ENCODE data around the gene OLIG2. TPM values are rescaled to one million over a fixed set of nuclear protein-coding genes. Genes with fewer than 3 reads are reported as not detected.

Gene OLIG2
- total and polyA plus RNA-seq, 7 donors, result not detected

GRCh38 chr21:32979598-32980268, 46.0 kb upstream of the OLIG2 start:
- Histone ChIP-seq H3K9me3 (no peaks in the 10 kb centered on the region), H3K27ac (no peak overlapping the region), H3K4me3 (no peak overlapping the region), H3K4me1 (no peaks in the 10 kb centered on the region), H3K36me3 (no peaks in the 10 kb centered on the region), H3K27me3 (peaks cover 0 to 23% (median 0%) of the 10 kb centered on the region in 3 donors)
- WGBS, 2 donors, result 54 to 58% methylated on average over 2 of the region's 2 CpGs
- TF ChIP-seq POLR2A (IDR thresholded peaks at IDR 0.05) (no peak), EP300 (IDR thresholded peaks at IDR 0.05) (no peak), POLR2AphosphoS5 (IDR thresholded peaks at IDR 0.05) (no peak), CTCF (IDR thresholded peaks at IDR 0.05) (no peak)
- DNase-seq, result no peak
- intact Hi-C loops (cut with DNase I), result no loop called here

- no peak for DNase-seq
- intact Hi-C loops (cut with DNase I), result no loop called here
- peaks cover 0 to 19% (median 0%) of the 10 kb centered on the region in 3 donors for H3K27me3 ChIP-seq
These were observed 44.6 kb upstream of the OLIG2 start for GRCh38 chr21:32981096-32981495.

GRCh38 chr21:32990666-32991065, 35.1 kb upstream of the OLIG2 start:
- H3K27me3 ChIP-seq, result peaks cover 0 to 21% (median 0%) of the 10 kb centered on the region in 3 donors
- intact Hi-C loops (cut with DNase I), result no loop called here
- TF ChIP-seq CTCF (IDR thresholded peaks at IDR 0.05) (no peak), EP300 (IDR thresholded peaks at IDR 0.05) (no peak), POLR2AphosphoS5 (IDR thresholded peaks at IDR 0.05) (no peak), POLR2A (IDR thresholded peaks at IDR 0.05) (no peak)
- DNase-seq, result no peak
- no peak overlapping the region for H3K27ac ChIP-seq
- 59 to 71% methylated on average over 6 of the region's 6 CpGs for WGBS, 2 donors
- H3K9me3 ChIP-seq, result no peaks in the 10 kb centered on the region
- no peaks in the 10 kb centered on the region for H3K36me3 ChIP-seq
- H3K4me1 ChIP-seq, result no peaks in the 10 kb centered on the region
- no peak overlapping the region for H3K4me3 ChIP-seq

More at GRCh38 chr21:32981096-32981495, 44.6 kb upstream of the OLIG2 start:
- no peaks in the 10 kb centered on the region for H3K9me3 ChIP-seq
- 86% methylated on average over 7 of the region's 7 CpGs for WGBS, 2 donors
- H3K36me3 ChIP-seq, result no peaks in the 10 kb centered on the region
- no peak for TF ChIP-seq CTCF (IDR thresholded peaks at IDR 0.05)
- no peak for TF ChIP-seq POLR2A (IDR thresholded peaks at IDR 0.05)
- TF ChIP-seq POLR2AphosphoS5 (IDR thresholded peaks at IDR 0.05), result no peak
- TF ChIP-seq EP300 (IDR thresholded peaks at IDR 0.05), result no peak
- H3K27ac ChIP-seq, result no peak overlapping the region
- H3K4me1 ChIP-seq, result no peaks in the 10 kb centered on the region
- no peak overlapping the region for H3K4me3 ChIP-seq

GRCh38 chr21:32991361-32991760, 34.4 kb upstream of the OLIG2 start:
- Histone ChIP-seq H3K4me3 (no peak overlapping the region), H3K27me3 (peaks cover 0 to 21% (median 0%) of the 10 kb centered on the region in 3 donors), H3K4me1 (no peaks in the 10 kb centered on the region), H3K36me3 (no peaks in the 10 kb centered on the region), H3K9me3 (no peaks in the 10 kb centered on the region), H3K27ac (no peak overlapping the region)
- TF ChIP-seq EP300 (IDR thresholded peaks at IDR 0.05), result no peak
- TF ChIP-seq POLR2AphosphoS5 (IDR thresholded peaks at IDR 0.05), result no peak
- TF ChIP-seq CTCF (IDR thresholded peaks at IDR 0.05), result no peak
- no peak for TF ChIP-seq POLR2A (IDR thresholded peaks at IDR 0.05)
- intact Hi-C loops (cut with DNase I), result no loop called here
- DNase-seq, result no peak
- 33 to 51% methylated on average over 8 of the region's 8 CpGs for WGBS, 2 donors

GRCh38 chr21:32993894-32994293, 31.8 kb upstream of the OLIG2 start:
- intact Hi-C loops (cut with DNase I), result no loop called here
- no peak overlapping the region for H3K27ac ChIP-seq
- H3K36me3 ChIP-seq, result no peaks in the 10 kb centered on the region
- TF ChIP-seq POLR2A (IDR thresholded peaks at IDR 0.05) (no peak), POLR2AphosphoS5 (IDR thresholded peaks at IDR 0.05) (no peak), CTCF (IDR thresholded peaks at IDR 0.05) (no peak), EP300 (IDR thresholded peaks at IDR 0.05) (no peak)
- no peak for DNase-seq
- WGBS, 2 donors, result 70 to 80% methylated on average over 3 of the region's 3 CpGs
- H3K9me3 ChIP-seq, result no peaks in the 10 kb centered on the region
- H3K27me3 ChIP-seq, result peaks cover 0 to 21% (median 0%) of the 10 kb centered on the region in 3 donors
- no peaks in the 10 kb centered on the region for H3K4me1 ChIP-seq
- H3K4me3 ChIP-seq, result no peak overlapping the region
